ENCODE data around the gene NPIPB6. TPM values are rescaled to one million over a fixed set of nuclear protein-coding genes. Genes with fewer than 3 reads are reported as not detected.

Gene NPIPB6
- total and polyA plus RNA-seq, 12 donors = 0.12 to 1.8 (median 0.69) TPM; not detected in 2

- ATAC-seq = no peak
- H3K27ac ChIP-seq = no peak overlapping the region
These were observed 69.7 kb downstream of the NPIPB6 start for GRCh38 chr16:28293601-28293960.

GRCh38 chr16:28292731-28293600 is 70.3 kb downstream of the NPIPB6 start:
- Histone ChIP-seq H3K9me3 (no peaks in the 10 kb centered on the region), H3K27me3 (peaks cover 0 to 23% (median 14%) of the 10 kb centered on the region in 7 donors), H3K27ac (peak overlapping the region in 2 of 10 donors; percentile 41 to 68), H3K36me3 (no peaks in the 10 kb centered on the region), H3K4me1 (peaks cover 0 to 18% (median 9%) of the 10 kb centered on the region in 9 donors), H3K4me3 (peak overlapping the region in 9 of 10 donors; percentile 40 to 69 (median 55))
- peak in 2 of 8 donors; percentile 5 to 28 for ATAC-seq
- TF ChIP-seq, protein P1, sequence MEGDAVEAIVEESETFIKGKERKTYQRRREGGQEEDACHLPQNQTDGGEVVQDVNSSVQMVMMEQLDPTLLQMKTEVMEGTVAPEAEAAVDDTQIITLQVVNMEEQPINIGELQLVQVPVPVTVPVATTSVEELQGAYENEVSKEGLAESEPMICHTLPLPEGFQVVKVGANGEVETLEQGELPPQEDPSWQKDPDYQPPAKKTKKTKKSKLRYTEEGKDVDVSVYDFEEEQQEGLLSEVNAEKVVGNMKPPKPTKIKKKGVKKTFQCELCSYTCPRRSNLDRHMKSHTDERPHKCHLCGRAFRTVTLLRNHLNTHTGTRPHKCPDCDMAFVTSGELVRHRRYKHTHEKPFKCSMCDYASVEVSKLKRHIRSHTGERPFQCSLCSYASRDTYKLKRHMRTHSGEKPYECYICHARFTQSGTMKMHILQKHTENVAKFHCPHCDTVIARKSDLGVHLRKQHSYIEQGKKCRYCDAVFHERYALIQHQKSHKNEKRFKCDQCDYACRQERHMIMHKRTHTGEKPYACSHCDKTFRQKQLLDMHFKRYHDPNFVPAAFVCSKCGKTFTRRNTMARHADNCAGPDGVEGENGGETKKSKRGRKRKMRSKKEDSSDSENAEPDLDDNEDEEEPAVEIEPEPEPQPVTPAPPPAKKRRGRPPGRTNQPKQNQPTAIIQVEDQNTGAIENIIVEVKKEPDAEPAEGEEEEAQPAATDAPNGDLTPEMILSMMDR (IDR thresholded peaks at IDR 0.05) = no peak
- 1 to 2% methylated on average over 58 to 60 of the region's 60 CpGs for WGBS, 2 donors
- DNase-seq = no peak
- intact Hi-C loops (cut with DNase I) = no loop called here

More at GRCh38 chr16:28293601-28293960, 69.7 kb downstream of the NPIPB6 start:
- Histone ChIP-seq H3K36me3 (no peaks in the 10 kb centered on the region), H3K4me3 (peak overlapping the region in 3 of 10 donors; percentile 59 to 69 (median 62)), H3K9me3 (no peaks in the 10 kb centered on the region), H3K27me3 (peaks cover 0 to 23% (median 14%) of the 10 kb centered on the region in 7 donors), H3K4me1 (peaks cover 0 to 18% (median 9%) of the 10 kb centered on the region in 9 donors)
- TF ChIP-seq, protein P1 (IDR thresholded peaks at IDR 0.05) = no peak
- 23 to 27% methylated on average over 10 of the region's 10 CpGs for WGBS, 2 donors
- no peak for DNase-seq
- intact Hi-C loops (cut with DNase I) = no loop called here

Small RNA genes within 50 kb of the gene (microRNA-seq; reads per million reads assigned to microRNA genes)
- gene MIR6862-1 = 0 reads per million in 2 donors

Other genes starting within 250 kb of the NPIPB6 start
- 10 to 100 TPM; 22.1 to 41.8 (median 28.9) TPM for gene XPO6, start 151.5 kb downstream of the NPIPB6 start, total RNA-seq
- 10 to 100 TPM; 34.1 to 36.3 TPM for gene XPO6, start 151.5 kb downstream of the NPIPB6 start, polyA plus RNA-seq
- gene SBK1, start 71.0 kb downstream of the NPIPB6 start, total RNA-seq = 1 to 10 TPM; 1.1 to 7.0 (median 3.4) TPM
- 1 to 10 TPM in 1 of 2 donors, under 1 TPM in 1; 0.38 to 2.9 TPM for gene SBK1, start 71.0 kb downstream of the NPIPB6 start, polyA plus RNA-seq
- gene EIF3CL, start 40.3 kb upstream of the NPIPB6 start, total RNA-seq = 100 to 1,000 TPM in 1 of 10 donors, 10 to 100 TPM in 9; 10.3 to 103 (median 47.2) TPM
- gene EIF3CL, start 40.3 kb upstream of the NPIPB6 start, polyA plus RNA-seq = 10 to 100 TPM; 41.0 to 96.8 TPM
- gene NPIPB7, start 108.8 kb upstream of the NPIPB6 start, total RNA-seq = not detected
- gene NPIPB7, start 108.8 kb upstream of the NPIPB6 start, polyA plus RNA-seq = not detected
- gene CLN3, start 128.6 kb upstream of the NPIPB6 start, total RNA-seq = 10 to 100 TPM in 7 of 10 donors, 1 to 10 TPM in 3; 6.5 to 17.6 (median 10.8) TPM
- gene CLN3, start 128.6 kb upstream of the NPIPB6 start, polyA plus RNA-seq = 10 to 100 TPM; 10.2 to 21.2 TPM
- 1 to 10 TPM in 1 of 10 donors, under 1 TPM in 9; 0.15 to 2.3 (median 0.56) TPM for gene APOBR, start 131.1 kb upstream of the NPIPB6 start, total RNA-seq
- gene APOBR, start 131.1 kb upstream of the NPIPB6 start, polyA plus RNA-seq = under 1 TPM; 0.51 to 0.94 TPM
- gene IL27, start 143.3 kb upstream of the NPIPB6 start, total RNA-seq = under 1 TPM in 1 of 10 donors, not detected in 9; 0.49 TPM
- gene IL27, start 143.3 kb upstream of the NPIPB6 start, polyA plus RNA-seq = under 1 TPM in 1 of 2 donors, not detected in 1; 0.04 TPM
- 10 to 100 TPM; 16.7 to 58.1 (median 27.9) TPM for gene NUPR1, start 175.5 kb upstream of the NPIPB6 start, total RNA-seq
- gene NUPR1, start 175.5 kb upstream of the NPIPB6 start, polyA plus RNA-seq = 10 to 100 TPM; 62.9 to 74.4 TPM
- 10 to 100 TPM; 11.1 to 20.9 (median 13.6) TPM for gene SGF29, start 190.4 kb upstream of the NPIPB6 start, total RNA-seq
- gene SGF29, start 190.4 kb upstream of the NPIPB6 start, polyA plus RNA-seq = 10 to 100 TPM; 17.1 to 35.1 TPM
- gene SULT1A2, start 233.5 kb upstream of the NPIPB6 start, total RNA-seq = 1 to 10 TPM in 2 of 10 donors, under 1 TPM in 8; 0.24 to 1.7 (median 0.64) TPM
- gene SULT1A2, start 233.5 kb upstream of the NPIPB6 start, polyA plus RNA-seq = 1 to 10 TPM in 1 of 2 donors, under 1 TPM in 1; 0.28 to 1.2 TPM
- gene SULT1A1, start 246.5 kb upstream of the NPIPB6 start, total RNA-seq = 10 to 100 TPM in 9 of 10 donors, 1 to 10 TPM in 1; 8.3 to 25.3 (median 17.0) TPM
- 10 to 100 TPM in 1 of 2 donors, 1 to 10 TPM in 1; 9.0 to 10.8 TPM for gene SULT1A1, start 246.5 kb upstream of the NPIPB6 start, polyA plus RNA-seq